Thyroid gland (tissue), 4 donors: Measurements from ENCODE around the gene TIMM13.

Experiments
- CTCF ChIP-seq, 6 experiments: fragments of 200-600 bp in 3 of 6; fragments of 450-650 bp in 3 of 6; sonication (generic) in 3 of 6; IDR thresholded peaks; one replicate each; pipeline ENCODE4 v1.5.1; 2016 to 2019; ENCODE audit warnings: antibody characterized with exemption in 6 of 6, mild to moderate bottlenecking in 2 of 6, inconsistent platforms in 1 of 6, moderate library complexity in 1 of 6
- POLR2A ChIP-seq, 2 donors: fragments of 450-650 bp; IDR thresholded peaks; one replicate each; pipeline ENCODE4 v1.6.1; 2017; ENCODE audit warnings: antibody characterized with exemption in 2 of 2, mild to moderate bottlenecking in 2 of 2, moderate library complexity in 1 of 2

- TF ChIP-seq CTCF (IDR thresholded peaks at IDR 0.05) (no peak), POLR2A (IDR thresholded peaks at IDR 0.05) (no peak)
Observed at GRCh38 chr19:2423915-2424685, 3.3 kb downstream of the TIMM13 start.
